ENCODE data around the gene MINDY1.

- TF ChIP-seq POLR2A (IDR thresholded peaks at IDR 0.05) (no peak), CTCF (IDR thresholded peaks at IDR 0.05 in 8 of 11, conservative IDR thresholded peaks at IDR 0.05 in 3 of 11) (no peak)
Measured at GRCh38 chr1:151013518-151013917, 6.8 kb upstream of the MINDY1 start.
